ENCODE measurements around the gene FARS2. TPM values are rescaled to one million over a fixed set of nuclear protein-coding genes. Genes with fewer than 3 reads are reported as not detected.

The FARS2 gene
- total and polyA plus RNA-seq, 2 donors (not counting 3 experiments of a cell fraction or from before 2014, with no cell fraction given) = 20.2 to 20.5 TPM

GRCh38 chr6:5662797-5663196 lies 401.5 kb downstream of the FARS2 start:
- CTCF ChIA-PET = interaction anchor here (1.6 to 3.1 kb wide), 2 partner anchors 10 to 191 kb away, joined by 3 to 14 read pairs; no protein-coding TSS in a partner anchor
- intact Hi-C loops (cut with micrococcal nuclease) = no loop called here

More at GRCh38 chr6:5662797-5663196, 401.5 kb downstream of the FARS2 start:
- H3K4me1 ChIP-seq (ENCODE audit: control insufficient read depth, extremely low read depth, insufficient read depth, low read length) = no peaks in the 10 kb centered on the region
- no peaks in the 10 kb centered on the region for H3K36me3 ChIP-seq (ENCODE audit: control insufficient read depth in 2 of 2, extremely low read depth in 1 of 2, insufficient read depth in 2 of 2, low read length in 2 of 2)
- POLR2A ChIA-PET = no interaction called here
- no peak overlapping the region for H3K9ac ChIP-seq (replicated peaks; ENCODE audit: extremely low read depth, insufficient read depth, low read length)
- no peaks in the 10 kb centered on the region for H3K9me1 ChIP-seq (replicated peaks; ENCODE audit: control insufficient read depth, extremely low read depth, insufficient read depth, low read length)
- no peak for FAIRE-seq
- no peaks in the 10 kb centered on the region for H3K79me2 ChIP-seq (ENCODE audit: control insufficient read depth, insufficient read depth, low read length)
- H3K4me3 ChIP-seq (replicated peaks in 1 of 3; ENCODE audit: insufficient read depth in 1 of 3, low read depth in 1 of 3, low read length in 3 of 3) = no peak overlapping the region
- dilution Hi-C loops (cut with MboI; ENCODE audit: extremely low pct_ligation_motif_present, low sequenced_read_pairs) = no loop called here
- H4K20me1 ChIP-seq (replicated peaks; ENCODE audit: control insufficient read depth, extremely low read depth, insufficient read depth, low read length) = no peaks in the 10 kb centered on the region
- H2AFZ ChIP-seq (ENCODE audit: low read depth, low read length) = no peak overlapping the region
- no TSS peak for BruUV-seq (replicated peaks)
- H3K4me2 ChIP-seq (ENCODE audit: insufficient read depth, low read length) = no peak overlapping the region
- H3K9me3 ChIP-seq (replicated peaks; ENCODE audit: control insufficient read depth, insufficient read depth, low read length) = no peaks in the 10 kb centered on the region
- H3K27ac ChIP-seq (ENCODE audit: insufficient read depth, low read depth, low read length) = no peak overlapping the region
- TF ChIP-seq CTCF (IDR thresholded peaks at IDR 0.05; ENCODE audit: extremely low read depth in 1 of 2, insufficient read depth in 1 of 2, low read depth in 1 of 2, low read length in 2 of 2) (no peak), FOS (IDR thresholded peaks at IDR 0.05; ENCODE audit: borderline replicate concordance, insufficient read depth, low read length) (no peak), JUN (IDR thresholded peaks at IDR 0.05; ENCODE audit: borderline replicate concordance, insufficient read depth, insufficient read length, low read depth) (no peak), MAX (IDR thresholded peaks at IDR 0.05; ENCODE audit: insufficient read depth, insufficient read length) (no peak), MYC (IDR thresholded peaks at IDR 0.05; ENCODE audit: low read depth, low read length) (no peak), GATA2 (IDR thresholded peaks at IDR 0.05; ENCODE audit: insufficient read depth, insufficient read length, low read depth, low read length) (no peak), POLR2A (IDR thresholded peaks at IDR 0.05; ENCODE audit: low read depth, low read length) (no peak), POLR2AphosphoS5 (IDR thresholded peaks at IDR 0.05; ENCODE audit: insufficient read depth, low read depth, low read length) (no peak), EZH2 (IDR thresholded peaks at IDR 0.05; ENCODE audit: borderline replicate concordance, low read depth, low read length, severe bottlenecking) (no peak)
- no peaks in the 10 kb centered on the region for H3K27me3 ChIP-seq (ENCODE audit: control insufficient read depth in 2 of 2, insufficient read depth in 2 of 2, low read length in 2 of 2)
- DNase-seq (ENCODE audit: low read depth, low spot score) = no peak
